Measurements from ENCODE around the gene STRN. TPM values are rescaled to one million over a fixed set of nuclear protein-coding genes. Genes with fewer than 3 reads are reported as not detected.
"Not testable (repeated sequence)": the region's sequence is repeated elsewhere in the genome, so short reads cannot be mapped to it uniquely, and the experiment has no call there.

The STRN gene
- total RNA-seq, 1 donor = 18.5 TPM

DNA sequence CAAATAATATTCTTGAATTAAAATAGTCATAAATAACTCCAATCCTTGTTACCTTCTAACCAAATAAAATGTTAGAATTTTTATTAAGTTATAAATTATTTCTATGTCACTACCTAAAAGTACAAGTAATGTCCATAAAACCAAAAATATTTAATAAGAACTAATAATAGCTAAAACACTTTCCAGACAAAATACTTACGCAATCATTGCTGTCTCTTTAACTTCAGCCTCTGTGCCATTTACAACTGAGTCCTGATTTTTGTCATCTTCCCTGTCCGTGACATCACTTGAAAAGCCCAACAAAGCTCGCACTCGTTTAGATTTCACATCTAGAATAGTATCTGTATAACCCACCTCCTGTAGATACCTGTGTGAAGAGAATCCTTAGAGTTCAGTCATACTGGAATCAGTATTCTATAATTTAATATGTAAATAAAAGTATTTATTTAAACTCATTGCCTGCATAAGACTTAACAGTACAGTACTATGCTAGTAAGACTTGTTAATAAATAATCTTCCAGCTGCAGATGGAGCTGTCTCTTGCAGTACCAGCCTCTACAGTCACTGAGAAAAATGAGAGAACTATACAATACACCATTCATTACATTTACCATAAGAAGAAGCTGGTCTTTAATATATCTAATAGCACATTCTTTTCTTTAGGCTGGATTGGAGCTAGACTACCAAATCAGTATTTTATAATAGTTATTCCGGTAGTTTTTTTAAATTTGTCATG lies 63.8 kb downstream of the STRN start:
- Histone ChIP-seq H3K9me3 (ENCODE audit: low read depth, low read length) (no peaks in the 10 kb centered on the region), H3K27me3 (ENCODE audit: insufficient read depth, low read length) (no peaks in the 10 kb centered on the region), H3K4me1 (ENCODE audit: insufficient read depth, low read length) (no peaks in the 10 kb centered on the region), H3K4me3 (ENCODE audit: low read length) (no peak overlapping the region)

GRCh38 chr2:36892805-36893204 lies 73.5 kb downstream of the STRN start:
- Histone ChIP-seq H3K4me3 (ENCODE audit: low read length) (no peak overlapping the region), H3K9me3 (ENCODE audit: low read depth, low read length) (no peaks in the 10 kb centered on the region)

DNA sequence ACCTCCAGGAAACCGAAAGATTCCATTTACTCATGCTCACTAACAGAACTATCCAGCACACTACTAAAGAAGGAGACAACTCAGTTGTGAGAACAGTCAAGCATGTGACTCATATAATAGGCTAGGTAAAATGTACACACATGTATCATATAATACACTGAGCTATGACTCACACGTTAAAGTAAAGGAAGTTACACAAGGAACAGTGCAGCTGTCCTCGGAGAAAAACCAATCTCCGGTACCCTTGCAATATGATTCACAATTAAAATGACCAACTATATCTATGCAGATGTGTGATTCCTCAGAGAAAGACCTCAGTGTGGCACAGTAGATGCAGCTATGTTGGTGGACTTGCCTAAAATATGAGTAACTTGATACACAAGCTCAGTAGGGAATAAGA lies 76.5 kb downstream of the STRN start:
- no peaks in the 10 kb centered on the region for H3K27me3 ChIP-seq (ENCODE audit: insufficient read depth, low read length)
- no peaks in the 10 kb centered on the region for H3K9me3 ChIP-seq (ENCODE audit: low read depth, low read length)

More at GRCh38 chr2:36892805-36893204, 73.5 kb downstream of the STRN start:
- no peaks in the 10 kb centered on the region for H3K27me3 ChIP-seq (ENCODE audit: insufficient read depth, low read length)
- no peaks in the 10 kb centered on the region for H3K4me1 ChIP-seq (ENCODE audit: insufficient read depth, low read length)

GRCh38 chr2:36887095-36887494 lies 79.2 kb downstream of the STRN start:
- H3K4me3 ChIP-seq (ENCODE audit: low read length); H3K27me3 ChIP-seq (ENCODE audit: insufficient read depth, low read length); H3K4me1 ChIP-seq (ENCODE audit: insufficient read depth, low read length); H3K9me3 ChIP-seq (ENCODE audit: low read depth, low read length): not testable (repeated sequence)

More for the DNA sequence above, 76.5 kb downstream of the STRN start:
- Histone ChIP-seq H3K4me3 (ENCODE audit: low read length) (no peak overlapping the region), H3K4me1 (ENCODE audit: insufficient read depth, low read length) (no peaks in the 10 kb centered on the region)

DNA sequence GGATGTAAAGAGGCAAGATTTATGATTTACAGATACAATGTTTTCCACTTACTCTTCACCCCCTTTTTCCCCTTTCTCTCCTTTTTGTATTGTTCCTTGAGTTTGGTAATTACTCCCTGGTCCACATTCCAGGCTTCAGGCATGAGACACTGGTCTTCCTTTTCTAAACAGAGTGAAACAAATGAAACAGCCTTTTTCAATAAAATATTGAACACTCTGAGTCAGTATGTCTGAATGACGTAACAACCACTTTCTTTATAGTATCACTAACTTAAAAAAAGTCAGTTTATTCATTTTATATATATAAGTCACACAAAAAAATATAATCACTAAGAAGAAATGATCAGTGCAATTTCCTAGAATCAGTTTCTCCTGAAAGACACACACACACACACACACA lies 79.7 kb downstream of the STRN start:
- no peak overlapping the region for H3K4me3 ChIP-seq (ENCODE audit: low read length)
- H3K27me3 ChIP-seq (ENCODE audit: insufficient read depth, low read length) = no peaks in the 10 kb centered on the region
- no peaks in the 10 kb centered on the region for H3K4me1 ChIP-seq (ENCODE audit: insufficient read depth, low read length)
- H3K9me3 ChIP-seq (ENCODE audit: low read depth, low read length) = no peaks in the 10 kb centered on the region

GRCh38 chr2:36885605-36886004 lies 80.7 kb downstream of the STRN start:
- no peaks in the 10 kb centered on the region for H3K9me3 ChIP-seq (ENCODE audit: low read depth, low read length)
- no peaks in the 10 kb centered on the region for H3K4me1 ChIP-seq (ENCODE audit: insufficient read depth, low read length)
- H3K4me3 ChIP-seq (ENCODE audit: low read length) = no peak overlapping the region
- H3K27me3 ChIP-seq (ENCODE audit: insufficient read depth, low read length) = no peaks in the 10 kb centered on the region

DNA sequence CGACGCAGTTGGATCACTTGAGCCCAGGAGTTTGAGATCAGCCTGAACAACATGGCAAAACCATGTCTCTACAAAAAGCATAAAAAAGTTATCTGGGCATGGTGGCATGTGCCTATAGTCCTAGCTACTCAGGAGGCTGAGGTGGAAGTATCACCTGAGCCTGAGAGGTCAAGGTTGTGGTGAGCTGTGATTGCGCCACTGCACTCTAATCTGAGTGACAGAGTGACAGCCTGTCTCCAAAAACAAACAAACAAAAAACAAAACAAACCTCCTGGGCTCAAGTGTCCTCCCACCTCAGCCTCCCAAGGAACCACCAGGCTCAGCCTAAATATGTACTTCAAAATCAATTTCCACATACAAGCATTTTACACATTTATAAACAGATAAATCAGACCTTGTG lies 83.8 kb downstream of the STRN start:
- H3K4me1 ChIP-seq (ENCODE audit: insufficient read depth, low read length) = no peaks in the 10 kb centered on the region
- no peak overlapping the region for H3K4me3 ChIP-seq (ENCODE audit: low read length)
- no peaks in the 10 kb centered on the region for H3K9me3 ChIP-seq (ENCODE audit: low read depth, low read length)
- no peaks in the 10 kb centered on the region for H3K27me3 ChIP-seq (ENCODE audit: insufficient read depth, low read length)

- no peaks in the 10 kb centered on the region for H3K9me3 ChIP-seq (ENCODE audit: low read depth, low read length)
- H3K4me1 ChIP-seq (ENCODE audit: insufficient read depth, low read length) = no peaks in the 10 kb centered on the region
- no peak overlapping the region for H3K4me3 ChIP-seq (ENCODE audit: low read length)
- no peaks in the 10 kb centered on the region for H3K27me3 ChIP-seq (ENCODE audit: insufficient read depth, low read length)
Measured at GRCh38 chr2:36881816-36882215, 84.5 kb downstream of the STRN start.

GRCh38 chr2:36878429-36878828 lies 87.9 kb downstream of the STRN start:
- H3K4me3 ChIP-seq (ENCODE audit: low read length) = no peak overlapping the region
- H3K9me3 ChIP-seq (ENCODE audit: low read depth, low read length) = no peaks in the 10 kb centered on the region
- H3K4me1 ChIP-seq (ENCODE audit: insufficient read depth, low read length) = no peaks in the 10 kb centered on the region
- no peaks in the 10 kb centered on the region for H3K27me3 ChIP-seq (ENCODE audit: insufficient read depth, low read length)

GRCh38 chr2:36871068-36871707 lies 95.1 kb downstream of the STRN start:
- Histone ChIP-seq H3K9me3 (ENCODE audit: low read depth, low read length) (no peaks in the 10 kb centered on the region), H3K27me3 (ENCODE audit: insufficient read depth, low read length) (no peaks in the 10 kb centered on the region), H3K4me1 (ENCODE audit: insufficient read depth, low read length) (no peaks in the 10 kb centered on the region), H3K4me3 (ENCODE audit: low read length) (no peak overlapping the region)

GRCh38 chr2:36869606-36870005 lies 96.7 kb downstream of the STRN start:
- Histone ChIP-seq H3K4me1 (ENCODE audit: insufficient read depth, low read length) (no peaks in the 10 kb centered on the region), H3K27me3 (ENCODE audit: insufficient read depth, low read length) (no peaks in the 10 kb centered on the region), H3K9me3 (ENCODE audit: low read depth, low read length) (no peaks in the 10 kb centered on the region), H3K4me3 (ENCODE audit: low read length) (no peak overlapping the region)

DNA sequence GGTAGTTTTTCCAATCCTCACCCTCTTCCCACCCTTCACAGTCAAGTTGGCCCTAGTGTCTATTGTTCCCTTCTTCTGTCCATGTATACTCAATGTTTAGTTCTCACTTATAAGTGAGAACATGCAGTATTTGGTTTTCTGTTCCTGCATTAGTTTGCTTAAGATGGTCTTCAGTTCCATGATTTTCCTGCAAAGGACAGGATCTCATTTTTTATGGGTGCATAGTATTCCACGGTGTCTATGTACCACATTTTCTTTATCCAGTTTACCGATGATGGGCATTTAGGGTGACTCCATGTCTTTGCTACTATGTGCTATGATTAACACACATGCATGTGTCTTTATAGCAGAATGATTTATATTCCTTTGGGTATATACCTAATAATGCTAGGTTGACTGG lies 104.4 kb downstream of the STRN start:
- Histone ChIP-seq H3K27me3 (ENCODE audit: insufficient read depth, low read length) (no peaks in the 10 kb centered on the region), H3K4me3 (ENCODE audit: low read length) (no peak overlapping the region), H3K4me1 (ENCODE audit: insufficient read depth, low read length) (no peaks in the 10 kb centered on the region), H3K9me3 (ENCODE audit: low read depth, low read length) (no peaks in the 10 kb centered on the region)

- H3K4me3 ChIP-seq (ENCODE audit: low read length) = no peak overlapping the region
- no peaks in the 10 kb centered on the region for H3K4me1 ChIP-seq (ENCODE audit: insufficient read depth, low read length)
- no peaks in the 10 kb centered on the region for H3K9me3 ChIP-seq (ENCODE audit: low read depth, low read length)
- no peaks in the 10 kb centered on the region for H3K27me3 ChIP-seq (ENCODE audit: insufficient read depth, low read length)
Measured at GRCh38 chr2:36859366-36859792, 107.0 kb downstream of the STRN start.

- Histone ChIP-seq H3K4me1 (ENCODE audit: insufficient read depth, low read length) (no peaks in the 10 kb centered on the region), H3K4me3 (ENCODE audit: low read length) (no peak overlapping the region), H3K9me3 (ENCODE audit: low read depth, low read length) (no peaks in the 10 kb centered on the region), H3K27me3 (ENCODE audit: insufficient read depth, low read length) (no peaks in the 10 kb centered on the region)
Measured at GRCh38 chr2:36858551-36859365, 107.6 kb downstream of the STRN start.

- Histone ChIP-seq H3K9me3 (ENCODE audit: low read depth, low read length) (no peaks in the 10 kb centered on the region), H3K4me3 (ENCODE audit: low read length) (no peak overlapping the region), H3K27me3 (ENCODE audit: insufficient read depth, low read length) (no peaks in the 10 kb centered on the region), H3K4me1 (ENCODE audit: insufficient read depth, low read length) (no peaks in the 10 kb centered on the region)
Measured at GRCh38 chr2:36857713-36858112, 108.6 kb downstream of the STRN start.
